ENCODE results near the gene VASH1.

DNA sequence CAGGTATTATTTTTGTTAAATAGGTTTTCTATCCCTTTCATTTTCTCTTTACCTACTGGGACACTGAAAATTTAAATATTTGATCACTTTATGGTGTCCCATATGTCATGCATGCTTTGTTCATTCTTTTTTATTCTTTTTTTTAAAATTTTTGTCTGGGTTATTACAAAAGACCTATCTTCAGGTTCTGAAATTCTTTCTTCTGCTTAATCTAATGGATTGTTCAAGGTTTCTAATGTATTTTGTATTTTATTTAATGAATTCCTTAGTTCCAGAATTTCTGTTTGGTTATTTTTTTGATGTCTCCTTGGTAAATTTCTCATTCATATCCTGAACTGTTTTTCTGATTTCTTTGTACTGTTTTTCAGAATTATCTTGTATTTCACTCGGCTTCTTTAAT, 20.2 kb upstream of the VASH1 start:
- TF ChIP-seq GATA2 (IDR thresholded peaks at IDR 0.05; ENCODE audit: low read depth, low read length): no peak
- TF ChIP-seq GATA3 (IDR thresholded peaks at IDR 0.05; ENCODE audit: low read depth, low read length): no peak
